ENCODE data around the gene GNA14. TPM values are rescaled to one million over a fixed set of nuclear protein-coding genes. Genes with fewer than 3 reads are reported as not detected.

GNA14 gene
- total RNA-seq, 4 donors from 2014 or later: 0.13 to 1.9 (median 1.0) TPM

- DNase-seq (ENCODE audit: low spot score in 2 of 2): no peak
- intact Hi-C loops (cut with DNase I; ENCODE audit: low total_unique reads): no loop called here
- TF ChIP-seq, protein P1, sequence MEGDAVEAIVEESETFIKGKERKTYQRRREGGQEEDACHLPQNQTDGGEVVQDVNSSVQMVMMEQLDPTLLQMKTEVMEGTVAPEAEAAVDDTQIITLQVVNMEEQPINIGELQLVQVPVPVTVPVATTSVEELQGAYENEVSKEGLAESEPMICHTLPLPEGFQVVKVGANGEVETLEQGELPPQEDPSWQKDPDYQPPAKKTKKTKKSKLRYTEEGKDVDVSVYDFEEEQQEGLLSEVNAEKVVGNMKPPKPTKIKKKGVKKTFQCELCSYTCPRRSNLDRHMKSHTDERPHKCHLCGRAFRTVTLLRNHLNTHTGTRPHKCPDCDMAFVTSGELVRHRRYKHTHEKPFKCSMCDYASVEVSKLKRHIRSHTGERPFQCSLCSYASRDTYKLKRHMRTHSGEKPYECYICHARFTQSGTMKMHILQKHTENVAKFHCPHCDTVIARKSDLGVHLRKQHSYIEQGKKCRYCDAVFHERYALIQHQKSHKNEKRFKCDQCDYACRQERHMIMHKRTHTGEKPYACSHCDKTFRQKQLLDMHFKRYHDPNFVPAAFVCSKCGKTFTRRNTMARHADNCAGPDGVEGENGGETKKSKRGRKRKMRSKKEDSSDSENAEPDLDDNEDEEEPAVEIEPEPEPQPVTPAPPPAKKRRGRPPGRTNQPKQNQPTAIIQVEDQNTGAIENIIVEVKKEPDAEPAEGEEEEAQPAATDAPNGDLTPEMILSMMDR (IDR thresholded peaks at IDR 0.05): no peak
- no peak for TF ChIP-seq POLR2A (IDR thresholded peaks at IDR 0.05)
- 85 to 88% methylated on average over 5 of the region's 5 CpGs for WGBS, 2 donors
- no peak overlapping the region for H3K4me3 ChIP-seq (ENCODE audit: low read depth, poor library complexity, severe bottlenecking)
Measured at GRCh38 chr9:77601476-77602099, 46.5 kb downstream of the GNA14 start.

DNA sequence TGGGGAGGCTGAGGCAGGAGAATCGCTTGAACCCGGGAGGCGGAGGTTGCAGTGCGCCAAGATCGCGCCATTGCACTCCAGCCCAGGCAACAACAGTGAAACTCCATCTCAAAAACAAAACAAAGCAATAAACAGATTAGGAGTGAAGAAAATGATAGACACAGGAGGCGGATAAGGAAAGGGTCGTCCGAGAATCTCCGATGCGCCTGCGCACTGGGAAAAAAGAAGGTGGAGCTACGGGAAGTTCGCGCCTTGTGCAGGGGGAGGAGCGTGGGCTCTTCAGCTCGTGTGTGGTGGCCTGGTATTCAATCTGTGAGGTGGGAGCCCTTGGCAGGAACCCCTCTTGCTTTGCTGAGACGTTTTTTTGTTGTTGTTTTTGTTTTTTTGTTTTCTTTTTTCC lies 47.3 kb downstream of the GNA14 start:
- intact Hi-C loops (cut with DNase I; ENCODE audit: low total_unique reads): no loop called here
- TF ChIP-seq POLR2A (IDR thresholded peaks at IDR 0.05): no peak
- TF ChIP-seq, protein P1 (IDR thresholded peaks at IDR 0.05): no peak
- H3K4me3 ChIP-seq (ENCODE audit: low read depth, poor library complexity, severe bottlenecking): no peak overlapping the region
- WGBS, 2 donors: 92 to 93% methylated on average over 18 of the region's 18 CpGs
- no peak for DNase-seq (ENCODE audit: low spot score in 2 of 2)

DNA sequence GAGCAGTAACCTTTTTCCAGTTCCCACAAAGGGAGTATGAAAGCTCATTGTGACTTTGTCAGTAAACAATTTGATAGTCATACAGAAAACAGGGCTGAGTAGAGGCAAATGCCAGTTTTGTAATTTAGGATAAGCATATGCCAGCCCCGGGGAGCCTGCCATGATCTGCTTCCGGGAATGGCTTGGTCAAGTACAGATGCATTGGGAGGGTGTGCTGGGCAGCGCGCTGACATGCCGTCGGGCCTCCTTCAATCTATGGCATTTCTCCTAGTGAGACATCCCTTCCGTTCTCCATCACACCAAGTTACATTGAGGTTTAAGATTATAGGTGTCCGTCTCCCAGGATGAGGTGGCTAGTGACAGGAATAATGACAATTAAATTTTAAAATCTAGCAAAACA lies 48.6 kb downstream of the GNA14 start:
- 75 to 88% methylated on average over 8 of the region's 8 CpGs for WGBS, 2 donors
- intact Hi-C loops (cut with DNase I; ENCODE audit: low total_unique reads): no loop called here

GRCh38 chr9:77598991-77599390 lies 49.1 kb downstream of the GNA14 start:
- whole genome bisulfite sequencing, 2 donors: 57% methylated on average over 3 of the region's 3 CpGs
- DNase-seq (ENCODE audit: low spot score in 2 of 2): no peak
- no peak for TF ChIP-seq POLR2A (IDR thresholded peaks at IDR 0.05)
- H3K4me3 ChIP-seq (ENCODE audit: low read depth, poor library complexity, severe bottlenecking): no peak overlapping the region
- intact Hi-C loops (cut with DNase I; ENCODE audit: low total_unique reads): no loop called here

More for the DNA sequence above, 48.6 kb downstream of the GNA14 start:
- no peak overlapping the region for H3K4me3 ChIP-seq (ENCODE audit: low read depth, poor library complexity, severe bottlenecking)
- TF ChIP-seq, protein P1 (IDR thresholded peaks at IDR 0.05): no peak
- TF ChIP-seq POLR2A (IDR thresholded peaks at IDR 0.05): no peak
- DNase-seq (ENCODE audit: low spot score in 2 of 2): no peak

GRCh38 chr9:77598524-77598923 lies 49.6 kb downstream of the GNA14 start:
- TF ChIP-seq, protein P1 (IDR thresholded peaks at IDR 0.05): no peak
- TF ChIP-seq POLR2A (IDR thresholded peaks at IDR 0.05): no peak
- WGBS, 2 donors: 13 to 22% methylated on average over 3 of the region's 3 CpGs
- no peak for DNase-seq (ENCODE audit: low spot score in 2 of 2)
- intact Hi-C loops (cut with DNase I; ENCODE audit: low total_unique reads): no loop called here
- H3K4me3 ChIP-seq (ENCODE audit: low read depth, poor library complexity, severe bottlenecking): no peak overlapping the region

- 52 to 64% methylated on average over 3 of the region's 3 CpGs for WGBS, 2 donors
- DNase-seq (ENCODE audit: low spot score in 2 of 2): no peak
- intact Hi-C loops (cut with DNase I; ENCODE audit: low total_unique reads): no loop called here
- no peak overlapping the region for H3K4me3 ChIP-seq (ENCODE audit: low read depth, poor library complexity, severe bottlenecking)
- TF ChIP-seq POLR2A (IDR thresholded peaks at IDR 0.05): no peak
- TF ChIP-seq, protein P1 (IDR thresholded peaks at IDR 0.05): no peak
Measured at GRCh38 chr9:77597057-77597456, 51.1 kb downstream of the GNA14 start.

Data from lower leg skin (tissue), 4 donors.